ENCODE data around the gene CEP170B. TPM values are rescaled to one million over a fixed set of nuclear protein-coding genes. Genes with fewer than 3 reads are reported as not detected.
"Not testable (repeated sequence)": the region's sequence is repeated elsewhere in the genome, so short reads cannot be mapped to it uniquely, and the experiment has no call there.

CEP170B gene
- total RNA-seq, 4 donors from 2014 or later, result 42.1 to 112 (median 83.8) TPM

DNA sequence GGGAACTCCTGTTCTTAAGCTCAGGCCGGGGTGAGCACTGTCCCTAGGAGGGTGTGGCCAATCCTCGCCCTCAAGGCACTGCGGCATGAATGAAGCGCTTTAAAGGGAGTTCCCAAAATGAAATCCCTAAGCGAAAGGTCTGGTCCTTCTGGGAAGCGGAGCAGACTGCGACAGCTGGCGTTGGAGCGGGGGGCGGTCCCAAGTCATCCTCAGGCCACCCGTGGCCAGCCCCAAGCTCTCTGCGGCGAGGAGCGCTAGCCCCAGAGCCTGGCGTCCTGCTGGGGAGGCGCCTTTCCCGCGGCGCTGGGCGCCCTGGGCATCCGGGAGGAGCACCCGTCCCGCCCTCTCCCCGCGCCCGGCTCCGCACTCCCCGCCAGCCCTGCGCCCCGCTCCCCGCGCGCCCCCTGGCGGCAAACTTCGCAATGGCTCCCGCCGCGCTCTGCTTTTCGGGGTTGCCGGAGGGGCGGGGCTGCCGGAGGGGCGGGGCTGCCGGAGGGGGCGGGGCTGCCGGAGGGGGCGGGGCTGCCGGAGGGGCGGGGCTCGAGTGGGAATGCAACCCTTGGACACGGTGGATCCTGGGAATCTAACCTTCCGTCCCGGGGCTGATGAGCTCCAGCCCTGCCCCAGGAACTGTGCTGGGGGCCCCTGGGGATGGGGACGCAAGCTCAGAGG lies 38.7 kb upstream of the CEP170B start:
- Histone ChIP-seq H3K36me3 (no peaks in the 10 kb centered on the region), H3K9me3 (no peaks in the 10 kb centered on the region), H3K4me3 (peak overlapping the region; percentile 43 to 67 (median 60)), H3K4me1 (peaks cover 4 to 22% (median 15%) of the 10 kb centered on the region in 4 donors), H3K27me3 (no peaks in the 10 kb centered on the region), H3K27ac (peak overlapping the region; percentile 55 to 89 (median 66))
- peak; percentile 86 to 98 (median 96) for DNase-seq
- TF ChIP-seq POLR2A (IDR thresholded peaks at IDR 0.05), result peak; percentile 26 to 63
- TF ChIP-seq CTCF (IDR thresholded peaks at IDR 0.05), result peak; percentile 78 to 98 (median 85)

- Histone ChIP-seq H3K4me3 (peak overlapping the region; percentile 43 to 67 (median 60)), H3K27ac (peak overlapping the region; percentile 31 to 89 (median 66))
- TF ChIP-seq POLR2A (IDR thresholded peaks at IDR 0.05), result no peak
- TF ChIP-seq CTCF (IDR thresholded peaks at IDR 0.05), result no peak
Observed at GRCh38 chr14:104826861-104827176, 38.2 kb upstream of the CEP170B start.

GRCh38 chr14:104827177-104828055 lies 37.7 kb upstream of the CEP170B start:
- peak; percentile 38 to 77 (median 77) for DNase-seq
- Histone ChIP-seq H3K4me1 (peaks cover 4 to 22% (median 15%) of the 10 kb centered on the region in 4 donors), H3K36me3 (no peaks in the 10 kb centered on the region), H3K9me3 (no peaks in the 10 kb centered on the region), H3K27me3 (no peaks in the 10 kb centered on the region), H3K4me3 (peak overlapping the region; percentile 43 to 67 (median 60)), H3K27ac (peak overlapping the region; percentile 31 to 89 (median 66))
- TF ChIP-seq POLR2A (IDR thresholded peaks at IDR 0.05), result no peak
- peak in 5 of 6 experiments; percentile 21 to 70 (median 62) for TF ChIP-seq CTCF (IDR thresholded peaks at IDR 0.05)

More at GRCh38 chr14:104826861-104827176, 38.2 kb upstream of the CEP170B start:
- H3K4me1 ChIP-seq, result peaks cover 4 to 22% (median 15%) of the 10 kb centered on the region in 4 donors
- no peaks in the 10 kb centered on the region for H3K27me3 ChIP-seq
- H3K9me3 ChIP-seq, result no peaks in the 10 kb centered on the region
- H3K36me3 ChIP-seq, result no peaks in the 10 kb centered on the region
- DNase-seq, result no peak

- DNase-seq, result no peak
- H3K27me3 ChIP-seq, result no peaks in the 10 kb centered on the region
- no peaks in the 10 kb centered on the region for H3K36me3 ChIP-seq
- no peak overlapping the region for H3K4me3 ChIP-seq
- peaks cover 2 to 19% (median 13%) of the 10 kb centered on the region in 4 donors for H3K4me1 ChIP-seq
- TF ChIP-seq CTCF (IDR thresholded peaks at IDR 0.05) (no peak), POLR2A (IDR thresholded peaks at IDR 0.05) (no peak)
- no peak overlapping the region for H3K27ac ChIP-seq
- H3K9me3 ChIP-seq, result no peaks in the 10 kb centered on the region
Observed at GRCh38 chr14:104830781-104831180, 34.3 kb upstream of the CEP170B start.

DNA sequence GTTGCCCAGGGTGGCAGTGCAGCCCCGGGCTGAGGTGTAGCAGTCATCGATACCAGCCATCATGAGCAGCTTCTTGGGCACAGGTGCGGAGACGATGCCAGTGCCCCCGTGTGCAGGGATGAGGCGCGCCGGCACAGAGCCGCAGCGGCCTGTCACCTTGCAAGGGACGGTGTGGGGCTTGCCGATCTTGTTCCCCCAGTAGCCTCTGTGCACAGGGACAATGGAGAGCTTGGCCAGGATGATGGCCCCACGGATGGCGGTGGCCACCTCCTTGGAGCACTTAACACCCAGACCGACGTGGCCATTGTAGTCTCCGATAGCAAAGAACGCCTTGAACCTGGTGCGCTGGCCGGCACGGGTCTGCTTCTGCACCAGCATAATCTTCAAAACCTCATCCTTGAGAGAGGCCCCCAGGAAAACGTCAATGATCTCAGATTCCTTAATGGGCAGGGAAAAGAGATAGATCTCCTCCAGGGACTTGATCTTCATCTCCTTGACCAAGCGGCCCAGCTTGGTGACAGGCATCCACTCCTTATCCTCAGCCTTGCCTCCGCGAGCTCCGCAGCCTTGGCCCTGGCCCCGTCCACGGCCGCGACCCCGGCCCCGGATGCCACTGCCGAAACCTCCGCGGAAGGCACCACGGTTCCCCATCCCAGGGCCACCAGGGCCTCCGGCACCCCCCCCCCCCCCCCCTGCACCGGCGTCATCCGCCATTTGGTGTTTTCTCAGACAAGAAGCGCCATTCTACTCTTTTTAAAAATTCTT lies 28.7 kb upstream of the CEP170B start:
- not testable (repeated sequence) for H3K27me3 ChIP-seq, H3K36me3 ChIP-seq, H3K27ac ChIP-seq, DNase-seq, H3K9me3 ChIP-seq, H3K4me1 ChIP-seq, H3K4me3 ChIP-seq
